Astrocyte (in vitro differentiated cells and primary cell): ENCODE measurements around the gene ATP5PO. TPM values are rescaled to one million over a fixed set of nuclear protein-coding genes. Genes with fewer than 3 reads are reported as not detected.

Experiments used
- DNase-seq: peaks from one replicate; pipeline ENCODE4 v3.0.0-alpha.2; 2010; ENCODE audit warnings: low read depth
- FAIRE-seq: peaks from 2 replicates; lab custom pipeline; 2011; peaks lifted over from hg19 to GRCh38; lab: Jason Lieb, UNC
- H2AFZ ChIP-seq: 2 replicates; pipeline ENCODE4 v1.6.0; 2012; ENCODE audit warnings: low read depth, low read length, inconsistent platforms
- H3K27ac ChIP-seq: 2 replicates; pipeline ENCODE4 v1.5.1; 2011; ENCODE audit warnings: low read depth, low read length, inconsistent platforms
- H3K27me3 ChIP-seq: 2 replicates; pipeline ENCODE4 v1.6.0; 2011; ENCODE audit warnings: low read length, inconsistent platforms; ENCODE audit not compliant: insufficient read depth
- H3K36me3 ChIP-seq: 2 replicates; pipeline ENCODE4 v1.5.1; 2011; ENCODE audit warnings: low read length, inconsistent platforms; ENCODE audit not compliant: insufficient read depth
- H3K4me1 ChIP-seq: 2 replicates; pipeline ENCODE4 v1.5.1; 2011; ENCODE audit warnings: low read length, inconsistent platforms; ENCODE audit not compliant: insufficient read depth
- H3K4me2 ChIP-seq: 2 replicates; pipeline ENCODE4 v1.6.0; 2012; ENCODE audit warnings: low read length, inconsistent platforms
- H3K4me3 ChIP-seq: 2 replicates; pipeline ENCODE4 v1.5.1; 2011; ENCODE audit warnings: low read depth, mild to moderate bottlenecking, low read length, inconsistent platforms; ENCODE audit not compliant: insufficient read depth
- H3K79me2 ChIP-seq: 2 replicates; pipeline ENCODE4 v1.6.0; 2012; ENCODE audit warnings: mild to moderate bottlenecking, low read length, inconsistent platforms; ENCODE audit not compliant: insufficient read depth
- H3K9ac ChIP-seq: 2 replicates; pipeline ENCODE4 v1.6.0; 2012; ENCODE audit warnings: mild to moderate bottlenecking, low read length, inconsistent platforms
- H3K9me3 ChIP-seq: 2 replicates; pipeline ENCODE4 v1.5.1; 2012; ENCODE audit warnings: low read depth, mild to moderate bottlenecking, low read length, inconsistent platforms; ENCODE audit not compliant: insufficient read depth
- H4K20me1 ChIP-seq: 2 replicates; pipeline ENCODE4 v1.6.0; 2012; ENCODE audit warnings: low read length, inconsistent platforms; ENCODE audit not compliant: insufficient read depth
- H3K27ac Mint-ChIP-seq: one replicate; pipeline ENCODE4 v1.8.0; 2021; ENCODE audit warnings: mild to moderate bottlenecking, mixed read lengths; ENCODE audit not compliant: unreplicated experiment
- H3K27me3 Mint-ChIP-seq: one replicate; pipeline ENCODE4 v1.8.0; 2021; ENCODE audit warnings: low read depth, mixed read lengths; ENCODE audit not compliant: unreplicated experiment
- H3K36me3 Mint-ChIP-seq: one replicate; pipeline ENCODE4 v1.8.0; 2021; ENCODE audit warnings: low read depth, mixed read lengths; ENCODE audit not compliant: unreplicated experiment
- H3K4me1 Mint-ChIP-seq: one replicate; pipeline ENCODE4 v1.8.0; 2021; ENCODE audit warnings: low read depth, mixed read lengths; ENCODE audit not compliant: unreplicated experiment
- H3K4me3 Mint-ChIP-seq: one replicate; pipeline ENCODE4 v1.8.0; 2021; ENCODE audit warnings: mild to moderate bottlenecking, moderate library complexity, mixed read lengths; ENCODE audit not compliant: unreplicated experiment
- H3K9me3 Mint-ChIP-seq: one replicate; pipeline ENCODE4 v1.8.0; 2021; ENCODE audit warnings: mild to moderate bottlenecking, mixed read lengths; ENCODE audit not compliant: unreplicated experiment
- CTCF ChIP-seq: IDR thresholded peaks from 2 replicates; pipeline ENCODE4 v1.5.1; 2011; ENCODE audit warnings: low read depth, mild to moderate bottlenecking, inconsistent platforms, low read length, moderate library complexity; ENCODE audit not compliant: insufficient read depth
- EZH2 ChIP-seq: IDR thresholded peaks from 2 replicates; pipeline ENCODE4 v1.6.1; 2012; ENCODE audit warnings: mild to moderate bottlenecking, low read length, inconsistent platforms; ENCODE audit not compliant: insufficient read depth
- total RNA-seq: library from RNA; stranded (reverse); gene quantifications from 2 replicates; pipeline ENCODE4 v1.2.1, GENCODE V29; 2021

ATP5PO gene
- total RNA-seq, 1 donor from 2014 or later: 171 TPM

- no peaks in the 10 kb centered on the region for H3K9me3 Mint-ChIP-seq
- TF ChIP-seq CTCF: no peak
- TF ChIP-seq EZH2: no peak
- H3K4me1 ChIP-seq: peaks cover 14% of the 10 kb centered on the region
- H3K4me2 ChIP-seq: peak overlapping the region; percentile 80
- FAIRE-seq (no peak), DNase-seq (no peak)
- peaks cover 2% of the 10 kb centered on the region for H3K27me3 Mint-ChIP-seq
- H2AFZ ChIP-seq: no peak overlapping the region
- H3K36me3 Mint-ChIP-seq: no peaks in the 10 kb centered on the region
- no peak overlapping the region for H3K27ac Mint-ChIP-seq
- H3K4me3 Mint-ChIP-seq: no peak overlapping the region
- no peak overlapping the region for H3K27ac ChIP-seq
- no peaks in the 10 kb centered on the region for H3K27me3 ChIP-seq
- peaks cover 14% of the 10 kb centered on the region for H3K4me1 Mint-ChIP-seq
- H3K79me2 ChIP-seq: no peaks in the 10 kb centered on the region
- no peaks in the 10 kb centered on the region for H3K36me3 ChIP-seq
- H3K9me3 ChIP-seq: no peaks in the 10 kb centered on the region
- H3K4me3 ChIP-seq: no peak overlapping the region
- H3K9ac ChIP-seq: no peak overlapping the region
- no peaks in the 10 kb centered on the region for H4K20me1 ChIP-seq
Measured at GRCh38 chr21:33893917-33894316, 21.7 kb downstream of the ATP5PO start.

- H3K27me3 Mint-ChIP-seq: peaks cover 2% of the 10 kb centered on the region
- Histone ChIP-seq H3K4me1 (peaks cover 6% of the 10 kb centered on the region), H2AFZ (no peak overlapping the region), H3K9ac (no peak overlapping the region), H3K36me3 (no peaks in the 10 kb centered on the region), H3K9me3 (no peaks in the 10 kb centered on the region), H3K4me2 (no peak overlapping the region), H3K27me3 (no peaks in the 10 kb centered on the region), H3K27ac (no peak overlapping the region), H4K20me1 (no peaks in the 10 kb centered on the region), H3K4me3 (no peak overlapping the region), H3K79me2 (no peaks in the 10 kb centered on the region)
- H3K36me3 Mint-ChIP-seq: peaks cover 1% of the 10 kb centered on the region
- no peaks in the 10 kb centered on the region for H3K9me3 Mint-ChIP-seq
- DNase-seq (no peak), FAIRE-seq (no peak)
- H3K27ac Mint-ChIP-seq: no peak overlapping the region
- H3K4me1 Mint-ChIP-seq: peaks cover 10% of the 10 kb centered on the region
- H3K4me3 Mint-ChIP-seq: no peak overlapping the region
- TF ChIP-seq CTCF (no peak), EZH2 (no peak)
Measured at GRCh38 chr21:33892853-33893252, 22.8 kb downstream of the ATP5PO start.

DNA sequence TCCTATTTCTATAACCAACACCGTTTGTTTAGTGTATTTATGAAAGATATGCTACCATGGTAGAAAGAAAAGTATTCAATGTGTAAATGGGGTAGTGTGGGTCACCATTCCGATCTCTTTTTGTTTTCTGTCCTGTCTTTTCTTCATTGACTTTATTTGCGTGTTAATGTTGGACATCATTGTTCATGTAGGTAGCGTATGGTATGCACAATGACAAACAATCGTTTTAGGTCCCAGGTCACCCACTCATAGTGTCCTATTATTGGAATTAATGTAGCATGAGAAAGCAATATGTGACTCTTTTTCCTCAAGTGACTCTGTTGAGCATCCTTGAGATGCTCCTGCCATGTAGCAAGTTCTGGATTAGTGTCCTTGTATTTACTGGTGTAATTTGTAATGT, 25.4 kb downstream of the ATP5PO start:
- no peak for DNase-seq
- H3K27me3 Mint-ChIP-seq: peaks cover 2% of the 10 kb centered on the region
- H3K27me3 ChIP-seq: no peaks in the 10 kb centered on the region
- H3K27ac ChIP-seq: no peak overlapping the region
- H3K4me1 Mint-ChIP-seq: peaks cover 10% of the 10 kb centered on the region
- FAIRE-seq: no peak
- no peak overlapping the region for H2AFZ ChIP-seq
- H4K20me1 ChIP-seq: no peaks in the 10 kb centered on the region
- no peaks in the 10 kb centered on the region for H3K9me3 ChIP-seq
- TF ChIP-seq CTCF: no peak
- no peak for TF ChIP-seq EZH2
- peaks cover 3% of the 10 kb centered on the region for H3K36me3 Mint-ChIP-seq
- H3K36me3 ChIP-seq: no peaks in the 10 kb centered on the region
- H3K9ac ChIP-seq: no peak overlapping the region
- no peaks in the 10 kb centered on the region for H3K9me3 Mint-ChIP-seq
- H3K4me3 Mint-ChIP-seq: no peak overlapping the region
- H3K79me2 ChIP-seq: no peaks in the 10 kb centered on the region
- no peak overlapping the region for H3K27ac Mint-ChIP-seq
- H3K4me1 ChIP-seq: peaks cover 6% of the 10 kb centered on the region
- H3K4me2 ChIP-seq: no peak overlapping the region
- H3K4me3 ChIP-seq: no peak overlapping the region
